ENCODE data around the gene JAK3.
A peak's percentile ranks its signal among the peaks of the same experiment; 100 is the strongest.
"Not testable (repeated sequence)": the region's sequence is repeated elsewhere in the genome, so short reads cannot be mapped to it uniquely, and the experiment has no call there.

The JAK3 gene

DNA sequence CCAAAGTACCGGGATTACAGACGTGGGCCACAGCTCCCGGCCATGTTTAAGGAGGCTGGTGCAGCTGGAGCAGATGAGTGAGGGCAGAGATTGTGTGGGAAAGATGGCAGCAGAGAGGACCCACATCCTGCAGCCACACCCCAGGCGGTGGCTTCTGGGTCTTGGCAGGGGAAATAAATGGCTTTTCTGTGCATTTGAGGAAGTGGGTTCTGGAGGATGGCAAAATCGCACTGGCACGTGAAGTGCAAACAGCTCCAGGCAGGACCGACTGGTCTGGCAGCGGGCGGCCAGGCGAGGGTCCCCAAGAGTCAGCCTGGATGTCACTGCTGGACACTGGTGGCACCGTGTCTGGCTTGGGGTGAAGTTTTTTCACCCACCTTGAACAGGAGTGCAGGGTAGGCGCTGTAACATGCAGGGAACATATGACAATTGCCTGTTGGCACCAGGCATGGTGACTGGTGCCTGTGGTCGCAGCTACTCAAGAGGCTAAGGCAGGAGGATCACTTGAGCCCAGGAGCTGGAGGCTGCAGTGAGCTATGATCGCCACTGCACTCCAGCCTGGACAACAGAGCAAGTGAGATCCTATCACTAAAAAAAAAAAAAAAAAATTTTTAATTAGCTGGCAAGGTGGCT is 44.4 kb downstream of the JAK3 start:
- peak; percentile 17 for DNase-seq (ENCODE audit: low spot score)

DNA sequence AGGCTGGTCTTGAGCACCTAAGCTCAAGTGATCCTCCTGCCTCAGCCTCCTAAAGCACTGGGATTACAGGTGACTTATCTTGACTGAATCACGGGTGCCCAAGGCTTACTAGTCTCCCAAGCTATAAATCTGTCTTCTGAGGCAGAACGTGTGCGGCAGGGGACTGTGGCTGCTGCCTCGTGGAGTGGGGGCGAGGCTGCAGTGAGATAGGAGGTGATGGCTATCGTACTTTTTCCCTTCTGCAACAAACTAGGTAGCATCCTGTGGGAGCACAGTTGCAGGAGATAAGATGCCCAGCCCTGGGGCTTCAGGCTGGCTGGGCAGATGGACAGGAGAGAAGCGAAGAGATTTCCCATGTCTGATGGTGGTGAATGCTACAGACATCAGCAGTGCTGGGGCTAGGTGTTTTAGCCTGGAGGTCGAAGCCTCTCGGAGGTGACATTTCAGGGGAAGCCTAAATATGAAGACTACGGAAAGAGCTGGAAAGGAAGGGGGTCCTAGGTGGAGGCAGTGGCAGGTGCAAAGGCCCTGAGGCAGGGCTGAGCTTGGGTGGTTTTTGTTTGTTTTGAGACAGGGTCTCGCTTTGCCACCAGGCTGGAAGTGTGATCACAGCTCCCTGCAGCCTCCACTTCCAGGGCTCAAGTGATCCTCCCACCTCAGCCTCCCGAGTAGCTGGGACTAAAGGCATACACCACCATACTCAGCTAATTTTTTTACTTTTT is 45.5 kb downstream of the JAK3 start:
- DNase-seq (ENCODE audit: low spot score), result no peak

DNA sequence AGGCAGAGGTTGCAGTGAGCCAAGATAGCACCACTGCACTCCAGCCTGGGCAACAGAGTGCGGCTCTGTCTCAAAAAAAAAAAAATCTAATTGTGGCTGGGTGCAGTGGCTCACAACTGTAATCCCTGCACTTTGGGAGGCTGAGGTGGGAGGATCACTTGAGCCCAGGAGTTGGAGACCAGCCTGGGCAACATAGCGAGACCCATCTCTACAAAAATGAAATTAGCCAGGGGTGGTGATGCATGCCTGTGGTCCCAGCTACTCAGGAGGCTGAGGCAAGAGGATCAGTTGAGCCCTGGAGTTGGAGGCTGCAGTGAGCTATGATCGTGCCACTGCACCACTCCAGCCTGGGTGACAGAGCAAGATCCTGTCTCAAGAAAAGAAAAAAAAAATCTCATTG is 49.2 kb downstream of the JAK3 start:
- not testable (repeated sequence) for DNase-seq (ENCODE audit: low spot score)

DNA sequence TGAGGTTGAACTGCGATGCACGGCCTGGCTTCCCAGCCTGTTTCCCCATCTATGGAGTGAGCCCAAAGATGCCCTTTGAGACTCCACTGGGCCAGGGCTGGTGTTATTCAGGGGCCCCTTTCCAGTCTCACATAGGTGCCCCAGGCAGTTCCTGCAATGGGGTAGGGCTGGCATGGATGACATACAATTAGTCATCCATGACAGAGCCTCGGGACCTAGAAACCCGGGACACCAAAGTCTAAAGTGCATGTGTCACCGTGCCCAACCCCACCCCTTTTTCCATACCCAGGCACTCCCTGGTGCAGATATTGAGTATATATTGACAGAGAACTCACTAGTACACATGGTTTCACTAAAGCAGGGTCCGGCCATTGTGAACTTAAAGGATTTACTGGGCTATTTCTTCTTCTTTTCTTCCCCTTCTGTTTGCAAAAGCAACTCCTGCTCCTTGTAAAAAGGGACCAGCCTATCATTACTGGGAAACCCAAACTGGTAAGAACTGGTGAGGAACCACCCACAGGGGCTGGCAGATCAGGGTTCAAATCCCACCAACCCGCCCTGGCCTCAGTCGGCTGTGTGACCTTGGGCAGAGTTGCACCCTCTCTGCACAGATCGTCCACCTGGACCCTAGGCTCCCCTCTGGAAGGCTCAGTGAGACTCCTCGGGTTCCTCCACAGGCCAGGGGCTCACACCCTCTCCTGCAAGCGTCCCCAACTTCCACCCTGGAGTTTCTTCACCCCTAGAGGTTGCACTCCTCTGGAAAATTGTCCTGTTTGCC is 50.2 kb downstream of the JAK3 start:
- DNase-seq (ENCODE audit: low spot score), result peak; percentile 24

DNA sequence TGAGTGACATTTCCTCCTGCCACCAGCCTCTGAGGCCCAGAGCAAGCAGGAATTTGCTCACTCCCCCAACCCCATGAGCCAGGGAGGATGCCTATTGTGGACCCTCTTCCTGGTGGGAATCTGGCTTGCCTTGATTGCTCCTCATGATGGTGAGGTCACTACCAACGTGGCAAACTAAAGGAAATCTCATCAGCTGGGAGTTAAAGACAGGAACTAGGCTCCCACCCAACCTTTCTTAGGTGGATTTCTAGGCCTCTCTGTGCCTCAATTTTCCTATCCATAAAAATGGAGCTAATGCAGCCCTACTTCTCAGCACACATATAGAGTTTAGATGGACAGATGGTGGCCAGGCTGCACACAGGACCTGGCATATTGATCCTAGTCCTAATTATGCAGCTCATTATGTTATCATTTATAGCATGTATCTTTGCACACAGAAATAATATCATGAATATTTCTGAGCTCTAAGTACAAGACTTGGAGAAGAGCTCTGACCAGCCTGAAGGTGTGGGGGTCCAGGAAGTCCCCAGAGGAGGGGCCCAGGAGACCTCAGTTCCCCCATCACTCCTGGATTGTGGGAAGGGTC is 50.9 kb downstream of the JAK3 start:
- DNase-seq (ENCODE audit: low spot score), result no peak

DNA sequence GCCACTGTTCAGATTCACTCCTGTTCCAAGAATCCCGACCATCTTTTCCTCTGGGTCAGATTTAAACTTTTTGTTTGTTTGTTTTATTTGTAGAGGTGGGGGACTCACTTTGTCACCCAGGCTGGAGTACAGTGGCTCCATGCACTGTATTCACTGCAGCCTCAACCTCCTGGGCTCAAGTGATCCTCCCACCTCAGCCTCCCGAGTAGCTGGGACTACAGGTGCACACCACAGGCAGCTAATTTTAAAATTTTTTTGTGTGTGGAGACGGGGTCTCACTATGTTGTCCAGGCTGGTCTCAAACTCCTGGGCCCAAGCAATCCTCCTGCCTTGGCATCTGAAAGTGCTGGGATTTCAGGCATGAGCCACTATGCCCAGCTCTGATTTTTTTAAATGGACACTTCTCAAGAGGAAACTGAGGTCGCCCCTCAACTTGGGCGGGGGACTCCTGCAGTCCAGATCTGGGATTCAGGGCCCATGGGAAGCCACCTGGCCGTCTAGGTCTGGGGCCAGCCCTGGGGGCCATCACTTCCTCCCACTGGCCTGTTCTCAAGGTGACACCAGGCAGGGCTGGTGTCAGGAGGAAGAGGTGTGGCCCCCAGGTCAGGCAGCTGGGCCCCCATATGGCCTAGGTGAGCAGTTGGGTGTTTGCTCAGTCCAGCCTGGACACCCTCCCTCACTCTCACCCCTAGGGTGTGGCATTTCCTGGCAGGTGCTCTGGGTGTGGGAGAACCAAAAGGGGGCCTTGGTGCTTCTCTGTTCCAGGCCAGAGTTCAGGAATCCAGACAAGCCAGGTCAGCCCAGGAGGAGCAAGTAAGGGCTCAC is 51.6 kb downstream of the JAK3 start:
- no peak for DNase-seq (ENCODE audit: low spot score)

DNA sequence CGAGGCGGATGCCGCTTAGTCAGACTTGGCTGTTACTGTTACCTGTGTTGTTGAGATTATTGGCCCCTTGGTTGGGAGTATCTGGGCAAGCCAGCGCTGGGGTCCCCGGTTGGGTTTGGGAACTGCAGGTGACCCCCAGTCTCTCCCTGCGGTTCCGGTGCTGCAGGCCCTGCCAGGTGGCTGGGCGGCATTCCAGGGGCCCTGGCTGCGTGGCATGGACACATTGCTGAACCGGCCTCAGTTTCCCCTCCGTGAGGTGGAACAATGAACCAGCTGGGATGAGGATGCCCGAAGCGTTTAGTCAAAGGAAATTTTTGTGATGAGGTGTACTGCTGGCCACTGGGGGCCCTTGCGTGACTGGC is 52.3 kb downstream of the JAK3 start:
- DNase-seq (ENCODE audit: low spot score), result no peak

DNA sequence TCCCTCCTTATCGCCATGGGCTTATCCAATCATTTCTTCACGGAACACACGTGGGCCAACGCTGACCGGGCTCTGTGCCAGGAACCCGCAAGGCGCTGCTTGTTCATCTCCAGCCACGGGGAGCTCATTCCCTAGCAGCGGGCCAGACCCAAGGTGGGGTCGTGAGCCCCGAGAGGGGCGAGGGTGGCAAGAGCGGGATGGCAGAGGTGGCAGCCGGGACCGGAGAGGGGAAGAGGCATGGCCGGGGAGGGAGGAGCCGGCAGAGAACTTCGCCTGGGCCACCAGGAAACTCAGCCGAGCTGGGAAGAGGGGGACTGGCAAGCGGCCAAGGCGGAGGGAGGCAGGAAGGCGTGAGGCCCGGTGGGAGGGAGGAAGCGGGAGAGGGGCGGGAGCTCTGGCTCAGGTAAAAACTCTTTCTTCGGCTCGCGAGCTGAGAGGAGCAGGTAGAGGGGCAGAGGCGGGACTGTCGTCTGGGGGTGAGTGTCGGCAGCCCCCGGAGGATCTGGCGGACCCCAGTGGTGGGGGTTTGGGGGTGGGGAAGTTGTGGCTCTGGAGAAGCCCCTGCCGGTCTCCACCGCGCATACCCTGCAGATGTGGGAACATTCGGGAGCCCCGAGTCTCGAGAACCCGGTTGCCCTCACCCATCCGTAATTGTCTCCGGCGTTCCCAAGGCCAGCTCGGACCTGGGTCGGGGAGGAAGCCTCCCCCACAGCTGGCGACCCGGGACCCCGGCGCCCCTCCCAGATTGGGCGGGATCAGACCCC is 52.9 kb downstream of the JAK3 start, which contains the start of gene B3GNT3:
Gene B3GNT3, plus strand, starts transcription at position 408 of the 764 bp plus-strand sequence. CDS start 12,670 bp downstream, outside the sequence.
- DNase-seq (ENCODE audit: low spot score), result no peak

DNA sequence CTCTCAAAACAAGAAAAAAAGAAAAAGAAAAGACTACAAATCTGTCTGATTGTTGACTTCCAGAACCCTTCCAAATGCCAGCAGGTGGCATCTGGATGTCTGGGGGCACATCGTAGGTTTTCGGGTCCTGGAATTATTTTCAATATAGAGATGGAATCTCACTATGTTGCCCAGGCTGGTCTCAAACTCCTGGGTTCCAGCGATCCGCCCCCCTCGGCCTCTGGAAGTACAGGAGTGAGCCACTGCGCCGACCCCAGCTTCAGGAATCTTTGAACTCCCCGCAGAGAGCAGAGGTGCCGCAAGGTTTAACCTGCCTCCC is 53.4 kb downstream of the JAK3 start:
- no peak for DNase-seq (ENCODE audit: low spot score)

DNA sequence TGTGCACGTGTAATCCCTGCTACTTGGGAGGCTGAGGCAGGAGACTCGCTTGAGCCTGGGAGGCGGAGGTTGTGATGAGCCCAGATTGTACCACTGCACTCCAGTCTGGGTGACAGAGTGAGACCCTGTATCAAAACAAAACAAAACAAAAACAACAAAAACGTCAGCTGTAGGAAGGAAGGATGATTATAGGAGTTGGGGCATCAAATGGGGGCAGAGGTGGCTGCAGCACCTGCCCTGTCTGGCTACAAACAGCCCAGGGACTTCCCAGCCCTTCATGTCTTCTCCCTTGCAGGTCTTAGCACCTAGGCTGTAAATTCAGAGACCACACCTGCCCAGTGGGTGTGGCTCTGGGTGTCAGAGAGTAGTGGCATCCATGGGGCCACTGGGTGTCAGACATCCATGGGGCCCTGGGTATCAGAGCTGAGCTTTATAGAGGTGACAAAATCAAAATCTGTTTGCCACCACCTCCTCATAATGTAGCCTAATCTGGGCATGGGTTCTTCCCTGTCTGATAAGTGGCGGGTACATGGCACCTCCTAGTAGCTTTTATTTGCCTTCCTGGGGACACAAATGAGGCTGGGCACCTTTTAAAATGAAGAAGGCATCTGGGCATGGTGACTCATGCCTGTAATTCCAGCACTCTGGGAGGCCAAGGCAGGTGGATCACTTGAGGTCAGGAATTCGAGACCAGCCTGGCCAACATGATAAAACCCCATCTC is 57.6 kb downstream of the JAK3 start:
- no peak for DNase-seq (ENCODE audit: low spot score)

DNA sequence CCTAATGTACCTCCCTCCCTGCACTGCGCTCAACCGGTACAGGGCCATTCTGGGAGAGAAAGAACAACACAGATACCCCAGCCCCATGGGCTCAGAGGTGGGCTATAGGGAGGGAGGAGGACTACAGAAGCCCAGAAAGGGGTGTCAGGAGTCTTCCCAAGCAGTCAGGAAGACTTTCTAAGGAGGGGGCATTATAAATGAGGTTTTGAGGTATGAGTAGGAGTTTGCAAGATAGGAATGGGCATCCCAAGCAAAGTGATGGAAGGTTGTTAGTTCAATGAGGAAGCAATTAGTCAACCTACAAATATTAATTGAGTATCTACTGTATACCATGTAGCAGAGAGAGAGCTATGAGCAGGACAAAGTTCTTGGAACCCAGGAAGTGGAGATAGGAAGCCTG is 59.1 kb downstream of the JAK3 start:
- DNase-seq (ENCODE audit: low spot score), result no peak

- no peak for DNase-seq (ENCODE audit: low spot score)
Measured at GRCh38 chr19:17787274-17787913, 60.4 kb downstream of the JAK3 start.

- peak; percentile 76 for DNase-seq (ENCODE audit: low spot score)
Measured at GRCh38 chr19:17784201-17785008, 63.4 kb downstream of the JAK3 start.

GRCh38 chr19:17783721-17784120 is 64.1 kb downstream of the JAK3 start:
- not testable (repeated sequence) for DNase-seq (ENCODE audit: low spot score)

- DNase-seq (ENCODE audit: low spot score), result no peak
Measured at GRCh38 chr19:17780781-17781180, 67.0 kb downstream of the JAK3 start.

GRCh38 chr19:17778968-17779929 is 68.5 kb downstream of the JAK3 start:
- no peak for DNase-seq (ENCODE audit: low spot score)

DNA sequence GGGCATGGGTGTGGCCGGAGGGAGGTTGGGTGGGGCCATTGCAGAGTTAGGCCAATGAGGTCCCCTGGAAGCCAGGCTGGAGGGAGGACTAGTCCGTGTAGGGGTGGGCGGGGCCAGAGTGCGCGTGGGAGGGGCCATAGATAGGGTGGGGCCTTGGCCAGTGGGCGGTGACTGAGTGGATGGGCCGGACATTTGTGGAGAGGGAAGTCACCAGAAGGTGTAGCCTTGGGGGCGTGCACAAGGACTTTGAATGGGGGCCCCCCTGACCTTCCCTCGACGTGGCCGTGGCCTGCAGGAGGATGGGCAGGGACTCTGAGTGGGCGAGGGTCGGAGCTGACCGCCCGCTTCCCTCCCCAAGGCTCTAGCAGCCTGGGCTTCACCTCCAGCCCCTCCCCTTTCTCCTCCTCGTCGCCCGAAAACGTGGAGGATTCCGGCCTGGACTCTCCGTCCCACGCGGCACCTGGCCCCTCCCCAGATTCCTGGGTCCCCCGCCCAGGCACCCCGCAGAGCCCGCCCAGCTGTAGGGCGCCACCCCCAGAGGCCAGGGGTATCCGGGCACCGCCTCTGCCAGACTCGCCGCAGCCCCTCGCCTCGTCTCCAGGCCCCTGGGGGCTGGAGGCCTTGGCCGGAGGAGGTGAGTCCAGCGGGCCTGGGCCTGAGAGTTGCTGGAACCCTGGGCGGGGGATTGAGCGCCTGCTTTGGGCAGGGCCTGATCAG is 69.4 kb downstream of the JAK3 start:
- DNase-seq (ENCODE audit: low spot score), result peak; percentile 59

Data from activated CD4-positive, alpha-beta T cell treated with anti-CD3 and anti-CD28 coated beads, Interleukin-2, Interleukin-4, amounts not matched to agents 100 ng/mL and 50 ng/mL, durations not matched to agents 16 hours and 8 hours (primary cell).